SIG-M5 treated with dmso at 0.1 percent for 504 hours (cell line): ENCODE results near the gene CDH4.

Experiments
- DNase-seq: peaks from one replicate; lab custom pipeline; 2025; ENCODE audit not compliant: unreplicated experiment; lab: John Stamatoyannopoulos, UW

Gene CDH4

GRCh38 chr20:61354901-61355495 is 102.9 kb downstream of the CDH4 start:
- DNase-seq, result no peak

- DNase-seq, result no peak
These were observed 103.5 kb downstream of the CDH4 start for GRCh38 chr20:61355585-61355984.

DNA sequence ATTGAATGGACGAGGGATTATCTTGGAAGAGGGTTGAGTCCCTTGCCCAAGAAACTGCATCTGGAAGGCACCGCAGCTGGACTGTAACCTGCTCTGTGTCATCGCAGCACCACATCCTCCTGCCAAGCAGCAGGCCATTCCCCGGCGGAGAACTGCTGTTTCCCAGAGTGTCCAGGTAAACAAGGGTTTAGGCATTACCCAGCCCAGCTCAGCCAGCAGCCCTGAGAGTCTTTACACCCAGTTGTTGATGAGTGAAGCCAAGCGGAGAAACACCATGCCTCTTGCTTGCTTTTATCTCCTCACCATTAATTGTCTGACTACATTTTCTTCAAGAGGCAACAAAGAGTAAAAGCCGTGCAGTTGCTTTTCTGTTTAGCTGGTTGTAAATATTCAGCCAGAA is 104.1 kb downstream of the CDH4 start:
- no peak for DNase-seq

DNA sequence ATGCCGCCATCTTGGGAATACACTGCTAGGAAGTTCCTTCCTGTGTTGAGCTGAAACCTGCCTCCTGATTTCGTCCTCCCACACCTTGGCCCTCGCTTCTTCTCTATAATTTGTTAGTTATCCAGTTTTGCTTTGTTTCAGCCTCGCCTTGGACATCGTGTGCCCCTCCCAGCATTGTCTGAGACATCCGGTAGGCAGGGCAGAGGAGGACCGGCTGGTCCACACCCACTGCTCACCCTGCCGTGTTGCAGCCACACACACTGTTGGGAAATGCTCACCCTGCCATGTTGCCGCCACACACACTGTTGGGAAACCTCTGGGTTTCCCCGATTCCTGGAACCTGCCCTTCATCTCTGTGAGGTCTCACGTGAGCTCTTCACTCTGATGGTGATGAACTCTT is 105.1 kb downstream of the CDH4 start:
- no peak for DNase-seq

DNA sequence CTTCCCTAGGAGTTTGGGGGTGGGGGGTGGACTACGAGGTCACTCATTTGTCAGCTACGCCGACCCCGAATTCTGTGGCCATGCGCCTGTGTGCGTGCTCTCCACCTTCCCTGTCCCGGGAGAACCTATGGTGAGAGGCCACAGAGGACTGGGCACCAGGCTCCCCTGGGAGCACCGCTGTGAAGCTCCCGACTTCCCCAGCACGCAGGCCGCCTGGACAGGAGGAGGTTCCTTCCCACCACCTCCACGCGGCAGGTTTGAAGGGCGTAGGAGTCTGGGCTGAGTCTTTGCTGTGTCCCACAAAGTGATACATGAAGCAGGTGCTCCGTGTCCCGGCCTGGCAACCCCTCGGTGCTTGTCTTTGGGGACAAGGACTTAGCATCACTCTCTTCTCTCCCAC is 107.2 kb downstream of the CDH4 start:
- no peak for DNase-seq

GRCh38 chr20:61360296-61360695 is 108.2 kb downstream of the CDH4 start:
- DNase-seq, result no peak

GRCh38 chr20:61360940-61361339 is 108.9 kb downstream of the CDH4 start:
- no peak for DNase-seq

DNA sequence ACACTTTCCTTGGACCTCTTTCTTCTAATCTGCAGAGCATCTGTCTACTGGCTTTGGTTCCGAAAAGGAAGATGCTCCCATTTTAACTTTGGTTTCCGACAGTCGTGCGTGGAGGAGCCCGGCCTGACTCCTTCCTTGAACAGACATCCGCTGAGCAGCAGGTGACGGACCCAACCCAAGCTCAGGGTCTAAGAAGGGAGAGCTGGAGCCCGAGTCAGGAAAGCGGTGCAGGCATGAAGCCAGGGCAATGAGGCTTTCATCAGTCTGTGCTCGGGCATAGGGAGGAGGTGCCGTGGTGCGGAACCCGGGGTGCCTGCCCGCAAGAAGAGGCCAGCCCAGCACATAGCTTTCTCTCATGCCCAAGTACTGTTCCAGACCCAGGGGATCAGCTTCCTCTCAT is 109.4 kb downstream of the CDH4 start:
- no peak for DNase-seq

- no peak for DNase-seq
These were observed 112.1 kb downstream of the CDH4 start for GRCh38 chr20:61364147-61364546.

DNA sequence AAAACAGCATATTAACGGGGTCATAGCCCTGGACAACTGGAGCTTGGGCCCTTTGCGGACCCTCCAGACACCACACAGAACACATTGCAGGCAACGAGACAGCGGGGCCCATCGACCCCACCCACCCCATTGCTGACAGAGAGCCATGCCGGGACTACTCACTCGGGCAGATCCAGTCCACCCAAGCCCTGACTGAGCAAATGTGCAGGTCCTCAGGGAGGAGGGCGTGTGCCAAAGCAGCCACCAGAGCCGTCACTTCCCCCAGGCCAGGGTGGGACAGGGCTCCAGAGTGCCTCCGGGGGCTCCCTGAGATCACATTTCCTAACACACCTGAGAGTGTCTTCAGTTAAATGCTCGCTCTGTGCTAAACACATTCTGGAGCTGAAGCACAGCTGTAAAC is 114.9 kb downstream of the CDH4 start:
- no peak for DNase-seq

GRCh38 chr20:61369731-61370520 is 117.9 kb downstream of the CDH4 start:
- no peak for DNase-seq

DNA sequence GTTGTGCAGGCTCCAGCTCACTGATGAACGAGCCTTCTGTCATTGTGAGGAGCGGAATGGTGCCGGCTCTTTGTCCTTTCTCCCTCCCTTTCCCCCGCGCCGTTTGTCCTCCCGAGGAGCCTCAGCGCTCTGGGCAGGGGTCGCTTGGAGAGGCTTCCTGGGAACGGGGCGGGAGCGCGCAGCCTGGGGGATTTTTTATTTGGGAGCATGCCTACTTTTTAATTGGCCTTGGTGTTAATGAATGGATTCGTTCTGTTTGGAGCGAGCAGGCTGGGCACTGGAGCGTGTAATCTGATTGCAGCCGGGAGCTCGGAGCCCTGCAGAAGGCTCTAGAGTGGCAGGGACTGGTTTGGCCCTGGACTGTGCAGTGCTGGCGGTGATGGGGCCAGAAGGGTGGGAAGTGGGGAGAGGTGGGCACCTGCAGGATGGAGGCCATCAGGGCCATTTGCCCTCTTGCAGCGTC is 118.8 kb downstream of the CDH4 start:
- no peak for DNase-seq

GRCh38 chr20:61371501-61372136 is 119.6 kb downstream of the CDH4 start:
- DNase-seq, result no peak

DNA sequence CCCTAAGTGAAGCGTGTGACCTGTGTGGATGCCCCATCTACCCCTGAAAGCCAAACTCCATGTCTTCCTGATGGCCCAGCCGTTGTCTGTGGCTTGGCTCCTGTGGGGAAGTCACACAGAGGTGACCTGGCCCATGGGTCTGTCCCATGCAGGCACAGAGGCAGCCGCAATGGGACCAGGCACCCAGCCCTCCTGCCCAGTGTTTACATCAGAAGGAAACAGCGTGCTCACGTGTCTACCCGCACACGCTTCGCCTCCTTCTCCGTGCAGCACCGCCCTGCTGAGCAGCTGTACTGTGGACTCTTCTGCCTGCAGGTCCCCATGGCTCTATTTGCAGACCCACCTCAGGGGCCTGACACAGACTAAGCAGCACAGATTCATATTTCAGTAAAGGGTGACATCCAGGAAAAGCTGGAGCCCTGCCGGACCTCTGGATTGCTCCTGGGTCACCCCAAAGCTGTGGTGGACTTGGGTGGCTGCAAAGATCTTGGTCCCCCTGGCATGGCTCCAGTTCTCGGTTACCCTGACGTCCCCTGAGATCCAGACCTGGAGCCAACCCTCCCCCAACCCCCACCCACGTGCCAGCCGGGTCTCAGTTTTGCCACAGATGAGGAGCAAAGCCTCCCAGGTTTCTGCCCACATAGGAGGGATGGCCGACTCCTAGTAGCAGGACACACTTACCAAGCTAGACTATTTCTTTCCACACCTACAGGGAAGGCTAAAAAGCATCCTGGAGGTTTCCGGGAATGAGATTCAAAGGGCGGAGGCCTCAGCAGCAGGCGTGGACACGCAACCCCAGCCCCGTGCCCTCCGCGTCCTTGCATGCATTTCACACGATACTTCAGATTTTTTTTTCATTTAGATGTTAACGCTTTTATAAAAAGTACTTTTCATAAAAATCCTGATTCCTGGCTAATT is 120.3 kb downstream of the CDH4 start:
- DNase-seq, result no peak

GRCh38 chr20:61373055-61373399 is 121.0 kb downstream of the CDH4 start:
- DNase-seq, result no peak

GRCh38 chr20:61373956-61374545 is 122.0 kb downstream of the CDH4 start:
- no peak for DNase-seq

DNA sequence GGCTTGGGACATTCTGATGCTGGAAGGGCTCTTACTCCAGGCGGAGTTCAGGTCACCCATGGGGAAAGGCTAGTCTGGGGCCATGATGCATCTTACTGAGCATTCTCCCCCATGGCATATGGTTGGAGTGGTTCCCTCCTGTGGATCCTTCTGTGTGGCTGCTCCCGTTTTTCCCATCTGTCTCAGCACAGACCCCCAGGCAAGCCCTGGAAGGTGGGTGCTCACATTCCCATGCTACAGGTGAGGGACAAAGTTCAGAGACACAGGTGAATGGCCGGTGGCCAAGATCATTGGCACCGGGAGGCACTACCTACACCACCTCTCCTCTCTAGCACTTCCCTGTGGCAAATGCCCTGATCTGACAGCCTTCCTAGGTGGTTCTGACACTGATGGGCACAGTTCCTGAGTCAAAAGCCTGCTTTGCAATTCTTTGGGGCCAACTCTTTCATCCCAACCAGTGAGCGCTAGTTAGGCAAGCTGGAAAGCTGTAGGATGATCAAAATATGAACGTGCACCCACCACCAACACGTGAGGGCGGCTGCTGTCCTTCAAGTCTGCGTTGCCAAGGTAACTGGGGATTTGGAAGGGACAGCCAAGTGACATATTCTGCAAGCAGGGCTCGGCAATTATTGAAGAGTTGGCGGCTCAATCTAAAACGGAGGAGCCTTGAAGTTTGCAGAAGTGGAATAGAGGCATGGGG is 124.6 kb downstream of the CDH4 start:
- no peak for DNase-seq

DNA sequence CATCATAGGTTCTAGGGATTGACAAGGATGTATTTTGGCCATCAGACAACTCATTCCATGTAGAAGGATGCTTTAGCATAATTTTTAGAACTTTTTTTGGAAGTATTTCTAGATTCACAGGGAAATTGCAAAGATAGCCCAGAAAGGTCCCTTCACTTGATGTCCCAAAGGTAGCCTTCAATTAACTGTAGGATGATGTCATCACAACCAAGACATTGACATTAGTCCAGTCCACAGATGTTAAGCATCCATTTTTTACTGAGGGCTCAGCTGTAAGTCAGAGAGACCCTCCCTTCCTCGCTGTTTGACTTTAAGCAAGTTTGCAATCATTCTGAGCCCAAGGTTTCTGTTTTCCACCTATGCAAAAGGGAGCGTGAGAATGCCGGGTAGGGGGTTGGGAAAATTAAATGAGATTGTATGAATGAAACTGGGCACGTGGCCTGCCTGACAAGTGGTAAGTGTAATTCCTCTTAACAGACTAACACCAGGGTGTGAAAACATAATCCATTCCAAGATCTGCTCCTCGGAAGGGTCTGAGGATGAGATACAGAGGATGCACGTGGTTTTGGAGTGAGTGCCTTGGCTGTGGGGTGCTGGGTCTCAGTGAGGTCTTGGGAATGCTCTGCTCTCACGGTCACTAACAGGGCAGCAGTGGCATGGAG is 126.8 kb downstream of the CDH4 start:
- no peak for DNase-seq

DNA sequence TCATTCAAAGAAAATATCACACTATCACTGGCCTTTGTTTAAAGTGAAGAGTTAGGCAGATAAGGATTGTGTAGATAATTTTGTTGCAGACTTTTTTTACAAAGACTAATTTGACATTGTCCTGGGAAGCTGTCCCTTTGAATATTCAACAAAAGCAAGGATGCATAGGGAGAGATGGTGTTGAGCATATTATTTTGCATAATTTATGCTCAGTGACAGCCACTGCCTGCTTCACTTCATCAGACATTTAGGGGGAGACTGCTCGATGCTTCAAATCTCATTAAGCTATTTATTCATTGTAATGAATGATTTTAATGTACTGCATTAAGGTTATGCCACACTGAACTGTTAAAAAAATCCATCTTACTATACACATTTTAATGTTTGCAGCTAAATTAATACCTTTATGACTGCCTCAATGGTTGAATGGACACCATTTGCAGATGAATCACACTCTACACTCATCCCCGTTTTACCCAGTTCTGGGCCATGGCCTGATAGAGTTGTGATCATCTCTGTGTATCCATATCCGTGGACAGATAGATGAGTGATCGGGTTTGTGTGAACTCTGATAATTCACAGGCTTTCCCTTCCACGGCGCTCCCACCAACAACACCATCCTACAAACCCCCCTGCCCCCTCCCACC is 128.0 kb downstream of the CDH4 start:
- no peak for DNase-seq
